SK-N-MC (cell line): ENCODE data around the gene AGXT2.

ENCODE experiments used
- EZH2 ChIP-seq: fragments of 200-600 bp; sonication (generic); IDR thresholded peaks from one replicate; pipeline ENCODE4 v1.6.1; 2017; ENCODE audit warnings: antibody characterized with exemption
- FOXP2 ChIP-seq: optimal IDR thresholded peaks from 2 replicates; pipeline ENCODE3; 2011; ENCODE audit warnings: mild to moderate bottlenecking, moderate library complexity; ENCODE audit not compliant: insufficient read depth; ENCODE audit errors: extremely low read length, control extremely low read depth
- POLR2AphosphoS5 ChIP-seq: IDR thresholded peaks from 2 replicates; pipeline ENCODE4 v1.6.1; 2012; ENCODE audit warnings: mild to moderate bottlenecking, low read depth, low read length, borderline replicate concordance

DNA sequence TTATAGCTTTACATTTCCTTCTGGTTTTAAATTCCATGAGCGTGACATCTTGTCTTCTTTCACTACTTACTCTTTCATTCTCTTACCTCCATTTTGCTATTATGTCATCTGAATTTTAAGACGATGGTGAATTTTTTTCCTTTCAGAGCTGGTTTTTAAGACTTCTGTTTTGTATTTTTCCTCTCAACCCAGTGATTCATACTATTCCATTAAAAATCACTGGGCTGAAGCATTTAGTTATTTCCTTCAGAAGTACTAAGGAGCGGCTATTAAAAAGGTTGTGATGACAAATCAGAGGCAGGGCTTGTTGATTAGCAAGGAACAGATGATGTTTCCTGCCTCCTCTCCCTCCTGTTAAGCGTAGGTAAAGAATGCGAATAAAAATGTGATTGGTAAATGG, 16.5 kb downstream of the AGXT2 start:
- no peak for TF ChIP-seq EZH2
- no peak for TF ChIP-seq POLR2AphosphoS5
- no peak for TF ChIP-seq FOXP2
